ENCODE data around the gene LIFR.

LIFR gene

DNA sequence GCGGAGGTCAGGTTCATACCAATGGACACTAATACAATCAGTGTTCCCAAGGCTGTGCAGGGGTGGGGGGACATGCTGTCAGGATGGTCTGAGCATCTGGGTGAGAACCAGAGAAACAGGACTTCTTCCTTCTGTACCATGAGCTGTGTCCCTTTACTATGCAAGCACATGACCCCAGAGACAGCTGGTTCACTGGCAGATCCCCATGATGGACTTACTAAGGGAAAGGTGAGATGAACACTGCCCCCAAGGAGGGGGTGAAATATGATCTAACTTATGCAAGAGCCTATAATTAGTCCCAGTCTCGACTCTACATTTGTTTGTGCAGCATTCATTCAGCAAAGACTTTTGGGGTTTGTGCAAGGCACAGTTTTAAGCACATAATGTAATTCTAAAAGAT, 91.4 kb downstream of the LIFR start:
- no peak for FAIRE-seq

DNA sequence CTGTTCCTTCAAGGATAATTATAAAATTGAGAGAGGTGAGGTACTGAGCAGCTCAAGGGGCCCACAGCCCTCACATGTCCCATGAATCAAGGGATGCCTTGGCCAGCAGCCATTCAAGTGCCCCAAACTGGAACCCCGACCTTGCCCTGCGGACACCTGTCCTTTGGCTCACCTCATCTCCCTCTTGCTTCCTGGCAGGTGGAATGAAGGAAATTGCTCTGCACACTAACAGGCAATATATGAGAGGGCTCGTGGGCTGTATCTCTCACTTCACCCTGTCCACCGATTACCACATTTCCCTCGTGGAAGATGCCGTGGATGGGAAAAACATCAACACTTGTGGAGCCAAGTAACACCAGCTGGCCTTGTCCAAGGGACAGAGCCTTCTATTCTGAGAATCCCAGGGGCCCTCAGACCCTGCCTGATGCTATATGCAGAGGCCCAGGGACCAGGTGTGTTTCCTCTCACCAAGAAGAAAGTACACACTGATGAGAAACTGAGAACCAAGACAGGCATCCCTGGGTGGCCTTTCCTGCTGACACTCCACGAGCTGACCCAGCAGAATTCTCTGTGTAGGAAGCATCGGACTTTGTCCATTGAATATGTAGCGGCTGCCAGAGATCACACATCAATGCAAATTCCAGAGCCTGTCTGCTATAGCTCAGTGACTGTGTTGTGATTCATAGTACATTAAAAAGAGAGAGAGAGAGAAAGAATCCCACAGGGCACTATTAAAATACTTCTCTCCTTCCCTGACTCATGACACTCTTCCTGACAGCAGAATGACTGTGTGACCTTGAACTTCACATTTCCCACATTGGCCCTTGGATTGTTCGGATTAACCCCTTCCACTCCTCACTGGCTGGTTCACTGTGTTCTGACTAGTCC, 92.6 kb downstream of the LIFR start:
- FAIRE-seq, result no peak

DNA sequence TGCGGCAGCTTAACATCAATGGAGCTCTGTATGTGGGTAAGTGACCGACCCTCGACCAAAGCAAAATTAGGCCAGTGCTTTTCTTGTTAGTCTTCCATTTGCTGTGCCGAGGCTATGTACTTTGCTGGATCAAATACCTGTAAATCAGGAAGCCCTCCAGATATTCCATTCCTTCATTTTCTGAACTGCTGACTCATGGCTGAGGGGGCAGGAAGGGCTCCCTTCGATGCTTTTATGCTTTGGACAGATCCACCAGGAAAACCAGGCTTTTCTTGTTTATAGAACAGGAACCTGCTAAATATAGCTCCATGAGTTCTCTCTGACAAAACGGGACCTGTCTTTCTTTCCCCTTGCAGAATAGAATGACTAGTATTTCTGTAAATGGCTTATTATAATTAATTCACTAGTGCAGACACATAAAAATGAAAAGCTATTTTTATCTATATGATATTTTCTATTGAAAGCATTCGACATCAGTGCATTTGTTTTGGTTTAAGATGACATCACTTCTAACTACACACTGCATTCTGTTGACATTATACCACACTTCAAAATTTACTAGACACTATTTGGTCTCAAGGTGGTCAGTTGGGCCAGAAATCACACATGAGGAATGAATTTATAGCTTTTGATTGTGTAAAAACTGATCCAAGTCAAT, 93.3 kb downstream of the LIFR start:
- no peak for FAIRE-seq

DNA sequence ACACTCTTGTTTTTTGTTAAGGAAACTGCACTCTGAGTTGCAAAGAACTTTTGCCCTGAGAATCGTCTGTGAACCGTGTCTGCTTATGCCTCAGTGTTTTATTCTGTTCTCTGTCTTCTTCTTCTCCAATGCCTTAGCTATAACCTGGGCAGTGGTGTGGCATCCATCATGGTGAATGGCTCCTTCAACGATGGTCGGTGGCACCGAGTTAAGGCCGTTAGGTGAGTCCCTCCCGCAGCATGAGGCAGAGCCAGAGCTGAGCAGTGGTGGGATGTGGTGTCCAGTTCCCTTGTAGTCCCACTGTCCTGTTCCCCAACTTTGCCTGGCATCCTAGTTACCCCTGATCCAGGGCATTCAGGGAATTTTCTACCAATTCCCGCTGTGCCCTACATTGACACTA, 98.3 kb downstream of the LIFR start:
- FAIRE-seq, result no peak

DNA sequence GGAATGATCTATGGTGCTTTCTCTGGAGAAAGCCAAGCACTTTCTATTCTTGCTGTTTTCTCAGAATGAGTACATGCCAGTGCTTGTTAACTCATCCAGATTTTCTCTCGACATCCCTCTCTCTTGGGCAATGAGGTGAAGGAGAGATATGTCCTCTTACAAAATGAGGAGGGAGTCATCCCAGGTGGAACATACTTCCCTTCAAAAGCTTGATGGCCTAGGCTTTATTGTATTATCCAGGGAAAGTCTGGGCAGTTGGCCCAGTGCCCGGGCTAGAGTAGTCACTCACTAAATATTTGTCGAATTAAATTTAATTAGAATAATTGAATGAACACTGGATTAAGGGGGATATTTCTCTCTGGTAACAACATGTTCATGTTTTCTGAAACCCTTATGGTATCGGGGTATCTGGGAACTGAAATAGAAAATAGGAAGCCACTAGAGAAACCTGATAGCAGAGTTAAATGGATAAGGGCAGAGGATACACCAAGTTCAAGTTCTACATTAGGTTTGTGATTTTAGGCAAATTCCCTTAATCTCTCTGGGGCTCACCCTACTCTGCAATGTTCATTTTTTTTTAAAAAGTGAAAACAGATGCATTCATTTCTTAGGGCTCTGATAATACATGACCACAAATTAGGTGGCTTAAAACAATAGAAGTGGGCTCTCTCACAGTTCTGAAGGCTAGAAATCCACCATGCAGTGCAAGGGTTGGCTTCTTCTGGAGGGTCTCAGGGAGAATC, 99.6 kb downstream of the LIFR start:
- FAIRE-seq, result no peak

DNA sequence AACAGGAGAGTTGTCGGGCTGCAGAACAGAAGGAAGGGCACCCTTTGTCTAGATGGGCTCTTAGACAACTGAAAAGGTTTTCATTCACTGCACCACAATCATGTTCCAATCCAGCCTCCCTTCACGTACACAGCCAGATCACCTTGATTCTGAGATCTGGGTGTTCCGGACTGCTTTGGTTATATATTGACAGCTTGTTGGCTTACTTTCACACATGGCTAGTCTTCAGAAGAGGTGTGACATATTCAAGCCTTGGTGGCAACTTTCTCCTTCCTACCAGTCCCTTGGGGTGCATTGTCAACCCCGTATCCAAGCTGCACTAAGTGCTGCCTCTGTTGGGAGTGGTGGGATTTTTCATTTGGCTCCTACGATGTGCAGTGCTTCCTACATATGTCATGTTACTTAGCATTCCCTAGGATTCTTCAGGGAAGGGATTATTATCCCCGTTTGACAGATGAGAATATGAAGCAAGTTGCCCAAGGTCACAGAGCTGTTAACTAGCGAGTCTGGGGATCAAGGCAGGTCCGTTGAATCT, 100.6 kb downstream of the LIFR start:
- FAIRE-seq, result no peak

DNA sequence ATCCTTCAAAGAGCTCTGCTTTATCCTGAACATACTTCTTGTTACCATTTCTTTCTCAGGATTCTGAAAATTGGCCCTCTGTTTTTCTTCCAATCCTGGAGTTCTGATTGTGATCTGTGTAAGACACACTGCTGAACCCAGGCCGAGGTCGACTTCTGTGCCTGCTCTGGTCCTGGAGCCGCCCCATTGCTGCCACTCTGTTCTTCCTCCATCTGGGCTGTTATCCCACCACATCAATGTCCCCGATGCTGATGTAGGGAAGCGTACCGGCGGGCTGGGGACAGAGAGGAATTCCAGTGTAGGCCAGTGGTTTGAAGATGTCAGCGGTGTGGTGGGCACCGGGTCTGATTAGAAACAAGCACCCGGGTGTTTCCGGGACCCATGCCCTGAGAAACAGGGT, 102.5 kb downstream of the LIFR start:
- FAIRE-seq, result no peak

DNA sequence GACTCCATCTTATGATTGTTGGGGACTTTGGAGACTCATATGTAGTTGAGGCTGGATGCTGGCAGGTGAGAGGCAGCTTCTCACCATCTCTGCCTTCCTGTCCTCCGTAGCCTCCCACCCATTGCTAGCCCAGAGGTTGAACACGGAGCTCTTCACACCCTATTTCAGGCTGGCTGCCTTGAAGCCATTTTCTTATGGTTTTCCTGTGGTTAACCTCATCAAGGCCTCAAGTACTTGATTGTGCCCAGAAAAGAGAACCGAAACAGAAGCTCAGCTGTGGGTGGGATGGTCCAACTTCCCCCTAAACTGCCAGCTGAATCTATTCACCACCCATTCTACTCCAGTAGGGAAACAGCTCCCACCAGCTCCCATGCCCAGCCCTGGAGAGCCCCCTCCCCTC, 102.9 kb downstream of the LIFR start:
- no peak for FAIRE-seq

DNA sequence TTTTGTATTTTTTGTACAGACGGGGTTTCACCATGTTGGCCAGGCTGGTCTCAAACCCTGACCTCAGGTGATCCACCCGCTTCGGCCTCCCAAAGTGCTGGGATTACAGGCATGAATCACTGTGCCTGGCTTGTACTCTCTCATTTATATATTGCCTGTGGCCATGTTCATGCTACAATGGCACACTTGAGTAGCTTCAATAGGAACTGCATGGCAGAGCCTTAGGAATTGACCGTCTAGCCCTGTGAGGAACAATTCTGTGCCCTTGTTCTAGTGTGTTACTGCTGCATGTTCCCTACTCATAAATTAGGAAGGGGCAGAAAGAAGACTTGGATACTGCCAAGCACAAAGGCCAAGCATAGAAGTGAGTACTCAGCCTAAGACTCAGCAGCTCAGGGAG, 104.2 kb downstream of the LIFR start:
- no peak for FAIRE-seq

DNA sequence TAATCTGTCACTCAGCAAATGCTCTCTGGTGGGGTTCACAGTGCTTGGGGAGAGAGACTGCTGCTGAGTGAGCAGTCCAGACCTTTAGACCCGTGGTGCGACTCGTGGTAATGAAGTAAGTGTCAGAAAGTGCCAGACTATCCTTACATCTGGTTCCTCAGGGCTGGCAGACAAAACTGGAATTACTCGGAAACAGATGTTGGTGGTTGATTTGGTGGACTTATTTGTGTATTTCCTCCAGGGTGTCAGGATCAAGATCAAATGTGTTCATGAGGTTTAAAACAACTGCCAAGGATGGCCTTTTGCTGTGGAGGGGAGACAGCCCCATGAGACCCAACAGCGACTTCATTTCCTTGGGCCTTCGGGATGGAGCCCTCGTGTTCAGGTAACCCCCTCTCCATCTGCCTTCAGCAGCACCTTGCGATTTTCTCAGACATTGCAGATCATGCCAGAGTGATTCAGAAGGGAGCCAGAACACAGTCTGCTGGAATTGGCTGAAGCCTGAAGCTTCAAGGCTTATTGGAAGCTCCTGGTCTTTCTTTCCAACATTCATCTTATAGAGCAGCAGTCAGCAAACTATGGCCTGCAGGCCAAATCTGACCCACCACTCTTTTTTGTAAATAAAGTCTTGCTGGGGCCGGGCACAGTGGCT, 105.2 kb downstream of the LIFR start:
- FAIRE-seq, result no peak

DNA sequence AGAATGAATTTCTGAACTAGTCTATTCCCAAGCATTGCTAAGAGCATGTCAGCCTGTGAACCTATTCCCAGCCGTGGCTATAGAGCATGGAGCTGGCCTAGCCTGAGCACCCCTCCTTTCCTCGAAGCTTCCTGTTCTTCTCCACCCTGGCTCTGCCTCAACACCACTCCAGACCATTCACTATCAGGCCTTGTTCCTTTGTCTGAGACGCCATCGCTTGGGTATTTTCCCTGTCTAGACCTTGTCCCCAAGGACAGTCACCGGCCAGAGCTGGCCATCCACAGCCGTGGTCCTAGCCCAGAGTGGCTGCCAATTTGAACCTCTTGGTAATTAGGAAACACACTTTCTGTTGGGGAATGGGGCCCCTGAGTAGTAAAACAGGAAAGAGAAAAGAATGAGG, 105.8 kb downstream of the LIFR start:
- no peak for FAIRE-seq

DNA sequence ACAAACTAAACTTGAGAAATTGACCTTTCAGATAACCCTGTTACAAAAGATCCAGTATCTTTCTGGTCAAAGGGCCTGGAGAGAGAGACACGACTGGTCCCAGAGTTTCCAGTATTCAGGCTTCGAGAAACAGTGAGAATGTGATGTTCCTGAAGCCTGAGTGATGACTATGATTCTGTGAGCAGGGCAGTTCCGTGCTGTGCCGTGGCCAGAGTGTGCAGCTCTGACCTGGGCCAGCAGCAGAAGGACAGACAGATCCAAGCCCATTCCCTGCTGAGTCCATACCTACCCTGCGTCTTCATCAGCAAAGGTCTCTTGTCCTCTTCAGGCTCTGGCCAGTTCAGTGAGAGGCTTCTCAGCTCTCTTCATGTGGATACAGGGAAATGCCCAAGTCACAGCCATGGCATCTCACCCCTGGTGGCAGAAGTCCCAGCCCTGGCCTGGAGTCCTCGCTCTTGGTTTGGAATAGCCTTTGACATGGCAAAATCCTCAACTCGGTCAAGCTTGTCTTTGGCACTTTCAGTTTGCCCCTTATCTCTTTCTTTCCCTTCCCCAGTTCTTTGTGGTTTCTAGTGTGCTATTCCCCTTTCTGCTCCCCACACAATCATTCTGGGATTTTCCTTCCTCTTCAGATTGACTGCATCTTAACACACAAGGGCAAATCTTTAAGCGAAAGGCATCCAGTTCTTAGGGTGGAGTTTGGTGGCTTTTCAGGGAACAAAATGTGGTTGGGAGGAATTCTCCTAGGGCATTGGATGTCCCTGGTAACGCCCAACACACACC, 107.7 kb downstream of the LIFR start:
- no peak for FAIRE-seq

DNA sequence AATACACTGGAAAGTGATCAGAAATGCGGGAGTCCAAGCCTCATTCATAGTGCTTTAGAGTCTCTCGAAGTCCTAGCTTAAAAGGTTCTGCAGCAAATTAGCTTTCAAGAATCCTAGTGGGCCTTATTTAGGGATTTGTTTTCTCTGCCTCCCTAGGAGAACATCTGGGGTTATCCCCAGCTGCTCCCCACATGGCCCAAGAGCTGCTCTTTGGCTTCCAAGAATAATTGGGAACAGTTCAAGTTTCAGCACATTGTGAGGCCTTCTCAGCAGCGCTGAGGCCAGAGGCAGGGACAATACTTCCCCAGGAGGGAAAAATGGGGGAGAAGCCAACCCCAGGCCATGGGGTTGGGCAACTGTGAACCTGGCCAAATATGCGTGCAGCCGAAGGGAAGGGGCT, 108.7 kb downstream of the LIFR start:
- no peak for FAIRE-seq

DNA sequence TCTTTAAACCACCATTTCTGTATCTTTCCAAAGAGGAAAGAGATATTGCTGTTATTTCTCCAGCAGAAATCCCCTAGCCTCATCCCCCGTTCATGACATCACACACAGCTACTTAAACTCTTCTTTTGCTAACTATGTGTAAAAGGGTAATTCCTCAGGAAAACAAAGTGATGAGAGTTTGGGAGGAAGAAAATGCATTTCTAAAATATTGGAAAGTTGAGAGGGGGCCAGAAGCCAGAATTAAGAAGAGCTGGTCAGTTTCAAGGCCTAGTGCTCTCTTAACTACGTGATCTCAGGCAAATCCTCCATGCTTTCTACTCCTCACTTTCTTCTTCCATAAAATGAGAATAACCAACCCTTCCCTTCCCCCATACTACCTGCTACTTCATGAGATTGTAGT, 109.4 kb downstream of the LIFR start:
- no peak for FAIRE-seq

DNA sequence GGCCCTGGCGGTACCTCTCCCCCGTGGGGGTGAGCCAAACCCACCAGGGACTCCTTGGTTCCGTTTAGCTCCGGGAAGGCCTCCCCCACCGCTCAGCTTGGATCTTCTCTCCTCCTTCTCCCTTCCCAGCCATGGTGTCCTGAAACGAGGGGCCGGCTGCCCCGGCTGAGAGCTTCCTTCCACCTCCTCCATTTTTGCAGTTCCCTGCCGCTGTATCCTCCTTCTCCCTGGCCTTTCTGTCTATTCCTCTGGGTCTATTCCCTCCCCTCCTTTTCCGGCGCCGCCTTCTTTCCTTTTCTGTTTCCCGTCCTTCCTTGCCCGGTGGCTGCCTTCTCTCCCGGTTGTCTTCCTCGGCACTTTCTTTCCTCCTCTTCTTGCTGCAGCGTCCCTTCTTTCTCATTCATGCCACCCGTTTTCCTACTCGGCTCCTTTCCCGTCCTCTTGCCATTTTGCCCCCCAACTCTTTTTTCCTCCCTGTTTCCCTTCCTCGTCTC, 110.4 kb downstream of the LIFR start:
- no peak for FAIRE-seq

DNA sequence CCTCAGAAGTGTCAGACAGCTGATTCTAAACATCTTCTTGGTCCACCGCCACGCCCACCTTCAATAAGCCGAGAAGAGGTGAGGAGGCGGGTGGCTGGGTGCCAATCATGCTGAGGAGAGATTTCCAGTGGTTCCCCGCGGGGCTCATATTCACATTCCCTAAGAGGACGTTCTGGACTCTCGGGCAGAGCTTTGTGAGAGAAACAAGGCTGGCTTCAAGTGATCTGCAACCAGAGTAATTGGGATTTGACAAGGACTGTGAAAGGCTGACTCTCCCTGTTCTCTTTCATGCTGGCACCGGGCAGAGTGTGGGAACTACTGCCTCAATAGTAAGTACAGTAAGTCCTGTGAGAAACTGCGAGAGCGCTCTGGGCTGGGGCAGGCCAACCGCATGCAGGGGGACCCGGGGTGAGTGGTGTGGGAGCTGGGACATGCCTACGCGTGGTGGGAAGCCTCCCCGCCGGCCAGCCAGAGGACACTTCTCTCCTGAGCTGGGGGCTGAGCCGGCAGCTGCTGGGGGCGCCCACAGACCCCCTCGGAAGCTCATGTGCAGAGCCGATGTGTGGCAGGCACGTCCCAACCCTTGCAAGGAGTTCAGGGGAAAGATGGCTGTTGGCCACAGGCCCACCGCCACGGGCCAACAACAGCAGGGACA, 110.9 kb downstream of the LIFR start:
- no peak for FAIRE-seq

DNA sequence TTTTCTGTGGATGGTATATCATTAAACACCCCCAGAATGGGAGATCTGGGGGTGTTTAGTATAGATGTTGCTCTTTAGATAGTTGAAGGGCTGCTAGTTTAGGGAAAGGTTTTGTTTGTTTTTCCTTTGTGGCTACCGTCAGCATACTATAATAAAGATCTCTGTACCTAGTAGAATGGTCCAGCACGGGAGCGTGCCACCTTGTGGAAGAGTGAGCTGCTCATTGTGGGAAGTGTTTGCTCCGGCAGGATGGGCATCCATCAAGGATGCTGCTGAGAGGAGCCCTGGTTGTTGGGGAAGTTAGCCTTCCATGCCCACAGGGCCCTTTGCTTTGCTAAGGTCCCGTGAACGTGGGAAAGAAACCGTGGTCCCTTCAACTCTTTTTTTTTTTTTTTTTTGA, 113.1 kb downstream of the LIFR start:
- FAIRE-seq, result no peak

DNA sequence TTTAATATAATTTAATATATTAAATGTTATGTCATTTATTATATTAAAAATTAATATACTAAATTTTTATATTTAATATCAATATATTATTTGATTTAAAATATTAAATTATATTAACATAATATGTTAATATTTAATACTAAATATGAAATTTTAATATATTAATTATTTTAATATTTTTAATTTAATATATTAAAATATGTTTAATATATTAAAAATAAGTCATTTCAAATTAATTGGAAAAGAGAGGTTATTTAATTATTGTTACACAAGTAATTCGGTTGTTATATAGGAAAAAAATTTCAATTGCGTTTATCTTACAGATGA, 114.2 kb downstream of the LIFR start:
- FAIRE-seq, result peak; percentile 98

DNA sequence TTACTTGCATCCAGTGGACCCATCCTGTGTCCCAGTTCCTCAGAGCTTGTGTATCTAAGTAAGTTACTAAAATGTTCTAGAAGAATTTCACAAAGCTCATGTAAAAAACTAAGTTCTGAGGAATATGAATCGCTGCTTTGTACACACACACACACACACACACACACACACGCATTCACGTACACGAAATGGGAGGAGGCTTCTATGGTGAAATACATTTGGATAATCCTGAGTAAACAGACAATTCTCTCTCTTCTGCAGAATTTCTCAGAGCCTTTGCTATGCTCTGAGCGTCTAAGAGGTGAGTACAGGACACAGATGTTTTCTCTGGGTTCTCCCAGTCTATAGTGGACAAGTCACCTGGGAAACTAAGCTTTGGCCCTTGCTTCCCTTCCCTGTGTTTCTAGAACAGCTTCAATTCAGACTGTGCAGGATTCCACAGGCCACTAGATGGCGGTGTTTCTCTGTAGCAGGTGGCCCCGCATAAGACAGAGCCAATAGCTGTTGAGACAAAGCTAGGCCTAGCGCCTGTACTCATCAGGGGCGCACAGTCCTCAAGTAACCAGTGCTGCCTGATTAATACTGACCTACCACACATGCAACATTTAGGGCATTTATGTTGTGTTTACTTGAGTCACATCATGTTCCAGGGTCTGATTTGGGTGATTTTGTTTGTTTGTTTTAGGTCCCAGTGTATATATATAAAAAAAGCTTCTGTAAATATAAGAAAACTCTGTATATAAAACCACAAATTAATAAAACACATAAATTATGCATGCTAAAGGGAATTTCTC, 114.8 kb downstream of the LIFR start:
- FAIRE-seq, result no peak

DNA sequence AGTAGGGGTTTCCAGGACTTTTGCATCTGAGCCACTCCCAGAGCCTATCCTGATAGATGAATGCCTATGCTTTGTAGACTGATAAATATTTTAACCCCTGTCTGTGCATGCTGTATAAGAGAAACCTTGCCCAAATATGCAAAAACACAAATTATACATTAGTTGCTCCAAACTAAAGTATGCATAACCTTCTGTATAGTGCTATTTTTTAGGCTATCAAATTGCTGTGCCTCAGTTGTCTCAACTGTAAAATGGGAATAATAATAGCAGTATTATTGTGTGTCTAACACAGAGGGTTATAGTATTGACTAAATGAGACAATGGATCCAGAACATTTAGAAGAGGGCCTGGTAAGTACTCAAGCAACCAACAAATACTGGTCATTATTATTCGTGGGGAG, 117.7 kb downstream of the LIFR start:
- no peak for FAIRE-seq
